Posterior cingulate gyrus (tissue), 11 donors: ENCODE measurements around the gene EPG5.
"Not testable (repeated sequence)": the region's sequence is repeated elsewhere in the genome, so short reads cannot be mapped to it uniquely, and the experiment has no call there.

Source experiments
- DNase-seq, 10 donors: peaks; one replicate each; pipeline versions ENCODE4 v3.0.0 to v3.0.0-alpha.2; 2020 to 2021; ENCODE audit warnings: mixed read lengths in 3 of 10
- intact Hi-C: fragments of 100-400 bp; cut with DNase I; formaldehyde crosslinking; loops from one replicate; pipeline ENCODE4 v1.15.1; 2023

EPG5 gene

GRCh38 chr18:45841060-45841764 lies 125.9 kb downstream of the EPG5 start:
- intact Hi-C loops: no loop called here
- peak in 3 of 10 donors; percentile 60 to 70 (median 69) for DNase-seq

DNA sequence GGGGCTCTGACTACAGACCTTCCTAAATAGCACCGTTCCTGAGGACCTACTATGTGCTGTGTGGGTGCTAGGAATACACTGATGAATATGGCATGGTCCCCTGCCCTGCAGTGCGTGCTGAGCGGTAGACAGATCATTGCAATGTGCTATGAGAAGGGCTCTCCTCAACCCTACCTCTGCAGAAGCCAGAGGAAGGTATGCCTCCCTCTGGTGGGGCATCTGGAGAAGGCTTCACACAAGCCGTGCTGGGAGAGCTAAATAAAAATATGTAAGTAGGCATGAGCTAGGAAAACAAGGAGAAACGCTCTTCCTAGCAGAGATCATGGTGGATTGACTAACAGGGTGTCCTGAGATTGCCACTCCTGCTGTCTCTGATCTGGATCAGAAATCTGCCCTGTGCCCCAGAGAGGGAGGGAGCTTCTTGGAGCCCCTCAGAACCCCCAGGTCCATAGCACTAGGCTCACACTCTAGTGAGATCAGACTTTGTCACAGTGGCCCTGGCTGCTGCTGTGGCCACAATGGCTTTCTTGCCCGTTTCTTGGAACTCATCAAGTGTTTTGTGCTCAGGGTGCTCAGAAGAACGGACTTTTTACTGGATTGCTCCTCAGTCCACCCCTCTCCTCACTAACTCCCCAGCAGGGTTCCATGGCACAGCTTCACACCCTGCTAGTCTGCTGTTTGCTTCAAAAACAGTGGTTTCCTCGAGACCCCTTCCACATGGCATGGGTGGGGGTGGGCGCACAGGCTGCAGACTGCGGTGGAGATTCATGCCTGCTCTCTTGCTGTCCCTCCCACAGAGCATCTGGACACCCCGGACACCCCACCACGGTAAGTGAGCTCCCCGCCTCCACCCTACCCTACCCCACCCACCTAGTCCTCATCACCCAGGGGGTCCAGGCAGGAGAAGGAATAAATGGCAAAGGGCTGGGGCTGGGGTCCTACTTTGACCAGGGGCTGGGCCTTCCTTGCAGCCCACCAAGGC lies 127.4 kb downstream of the EPG5 start:
- DNase-seq: peak in 1 of 10 donors; percentile 59
- intact Hi-C loops: no loop called here

DNA sequence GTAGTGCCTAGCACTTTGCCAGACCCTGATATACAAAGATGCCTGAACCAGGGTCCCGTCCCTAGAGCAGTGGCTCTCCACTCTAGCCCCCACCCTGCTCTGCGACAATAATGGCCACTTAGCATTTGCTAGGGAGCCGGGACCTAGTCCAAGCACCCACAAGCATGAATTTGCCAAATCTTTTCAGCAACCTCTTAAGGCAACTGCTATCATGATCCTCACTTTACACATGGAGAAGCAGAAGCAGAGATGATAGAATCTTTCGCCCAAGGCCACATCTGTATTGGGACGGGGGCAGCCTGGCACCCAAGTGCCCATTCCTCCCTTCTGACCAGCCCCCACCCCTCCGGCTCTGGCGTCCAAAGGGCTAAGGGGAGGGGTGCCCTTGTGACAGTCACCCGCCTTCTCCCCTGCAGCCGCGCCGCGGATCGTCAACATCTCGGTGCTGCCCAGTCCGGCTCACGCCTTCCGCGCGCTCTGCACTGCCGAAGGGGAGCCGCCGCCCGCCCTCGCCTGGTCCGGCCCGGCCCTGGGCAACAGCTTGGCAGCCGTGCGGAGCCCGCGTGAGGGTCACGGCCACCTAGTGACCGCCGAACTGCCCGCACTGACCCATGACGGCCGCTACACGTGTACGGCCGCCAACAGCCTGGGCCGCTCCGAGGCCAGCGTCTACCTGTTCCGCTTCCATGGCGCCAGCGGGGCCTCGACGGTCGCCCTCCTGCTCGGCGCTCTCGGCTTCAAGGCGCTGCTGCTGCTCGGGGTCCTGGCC lies 128.6 kb downstream of the EPG5 start:
- peak in 4 of 10 donors; percentile 37 to 88 (median 76) for DNase-seq
- intact Hi-C loops: no loop called here

GRCh38 chr18:45837283-45838070 lies 129.7 kb downstream of the EPG5 start:
- peak in 4 of 10 donors; percentile 26 to 82 (median 66) for DNase-seq
- intact Hi-C loops: no loop called here

DNA sequence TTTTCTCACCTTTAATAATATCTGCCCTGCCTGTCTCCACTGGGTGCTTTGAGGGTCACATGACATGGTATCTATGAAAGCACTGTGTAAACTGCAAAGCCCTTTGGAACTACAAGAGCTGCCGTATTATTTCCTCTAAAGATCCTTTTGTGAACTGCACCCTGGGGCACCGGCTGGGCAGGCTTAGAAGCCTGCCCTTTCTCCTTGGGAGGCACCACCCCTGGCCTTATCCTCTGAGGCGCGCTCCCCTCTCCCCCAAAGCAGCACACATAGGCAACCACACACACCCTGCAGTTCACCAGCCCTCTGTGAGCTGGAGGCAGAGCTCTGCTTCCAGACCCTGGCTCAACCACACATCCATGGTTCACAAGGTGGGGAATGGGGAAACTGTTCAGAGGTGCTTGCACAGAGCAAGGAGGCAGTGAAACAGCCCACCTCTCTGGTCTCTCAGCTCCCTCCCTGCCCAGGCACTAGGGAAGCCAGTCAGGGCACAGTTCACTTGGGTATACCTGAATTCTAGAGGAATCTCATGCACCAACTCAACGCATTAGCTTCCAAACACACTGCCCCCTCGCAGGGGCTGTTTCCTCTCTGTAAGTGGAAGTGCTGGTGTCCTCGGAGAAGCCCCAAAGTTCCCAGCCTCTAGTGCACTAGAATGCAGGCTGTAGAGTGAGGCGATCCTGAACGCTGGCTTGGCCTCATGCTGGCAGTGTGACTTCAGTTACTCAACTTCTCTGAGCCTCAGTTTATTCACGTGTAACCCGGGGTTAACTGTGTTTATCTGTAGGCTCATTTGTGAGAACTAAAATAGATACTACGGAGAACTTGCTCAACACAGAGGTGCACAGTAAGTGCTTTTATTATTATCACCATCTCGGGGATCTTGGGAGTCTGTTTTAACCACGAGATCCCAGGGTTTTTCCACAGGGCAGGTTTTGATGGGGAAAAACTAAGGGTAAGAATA lies 130.6 kb downstream of the EPG5 start:
- intact Hi-C loops: no loop called here

GRCh38 chr18:45835057-45835636 lies 132.0 kb downstream of the EPG5 start:
- no peak for DNase-seq
- intact Hi-C loops: no loop called here

More for the DNA sequence above, 130.6 kb downstream of the EPG5 start:
- peak in 2 of 10 donors; percentile 12 to 66 for DNase-seq

DNA sequence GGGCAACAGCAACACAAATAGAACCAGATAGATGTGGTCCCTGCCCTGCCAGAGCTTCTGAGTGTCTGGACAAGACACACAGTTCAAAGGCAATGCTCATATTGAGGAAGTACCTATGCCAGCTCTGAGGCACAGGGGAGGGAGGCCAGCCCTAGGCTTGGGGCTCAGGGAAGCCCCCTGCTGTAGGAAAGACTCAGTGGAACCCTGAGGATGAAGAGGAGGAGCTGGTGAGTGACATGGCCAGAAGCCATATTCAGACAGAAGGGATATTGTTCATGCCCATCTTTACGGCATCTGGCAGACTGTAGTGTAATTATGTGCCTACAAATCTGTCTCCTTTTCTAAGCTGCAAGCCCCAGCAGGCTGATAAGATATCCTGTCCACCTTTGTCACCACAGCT lies 132.8 kb downstream of the EPG5 start:
- intact Hi-C loops: no loop called here
- peak in 1 of 10 donors; percentile 18 for DNase-seq

- no peak for DNase-seq
Observed at GRCh38 chr18:45833846-45834245, 133.3 kb downstream of the EPG5 start.

GRCh38 chr18:45830917-45831316 lies 136.2 kb downstream of the EPG5 start:
- intact Hi-C loops: no loop called here
- peak in 1 of 10 donors; percentile 67 for DNase-seq

More at GRCh38 chr18:45833846-45834245, 133.3 kb downstream of the EPG5 start:
- intact Hi-C loops: no loop called here

DNA sequence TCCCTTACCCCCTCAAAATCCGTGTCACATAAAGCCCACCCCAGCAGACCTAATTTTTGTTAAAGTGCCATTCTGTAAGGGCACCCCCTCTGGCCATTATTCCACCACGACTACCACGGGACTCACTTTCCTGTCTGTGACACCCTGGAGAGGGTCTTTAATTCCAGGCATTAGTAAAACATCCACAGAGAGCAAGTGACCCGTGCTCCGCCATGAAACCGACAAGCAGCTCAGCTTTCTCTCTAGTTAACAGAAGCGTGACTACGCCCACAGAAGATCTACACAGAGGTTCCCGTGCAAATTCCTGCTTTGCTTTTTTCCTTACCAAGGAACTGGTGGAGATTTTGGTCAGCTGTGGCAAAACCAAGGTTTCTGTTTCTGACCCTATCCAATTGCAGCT lies 137.3 kb downstream of the EPG5 start:
- intact Hi-C loops: no loop called here
- DNase-seq: no peak

GRCh38 chr18:45828917-45829811 lies 138.0 kb downstream of the EPG5 start:
- peak in 1 of 10 donors; percentile 75 for DNase-seq
- intact Hi-C loops: no loop called here

- DNase-seq, intact Hi-C loops: not testable (repeated sequence)
Observed at GRCh38 chr18:45826716-45827115, 140.4 kb downstream of the EPG5 start.

GRCh38 chr18:45826084-45826483 lies 141.0 kb downstream of the EPG5 start:
- DNase-seq: no peak
- intact Hi-C loops: no loop called here

DNA sequence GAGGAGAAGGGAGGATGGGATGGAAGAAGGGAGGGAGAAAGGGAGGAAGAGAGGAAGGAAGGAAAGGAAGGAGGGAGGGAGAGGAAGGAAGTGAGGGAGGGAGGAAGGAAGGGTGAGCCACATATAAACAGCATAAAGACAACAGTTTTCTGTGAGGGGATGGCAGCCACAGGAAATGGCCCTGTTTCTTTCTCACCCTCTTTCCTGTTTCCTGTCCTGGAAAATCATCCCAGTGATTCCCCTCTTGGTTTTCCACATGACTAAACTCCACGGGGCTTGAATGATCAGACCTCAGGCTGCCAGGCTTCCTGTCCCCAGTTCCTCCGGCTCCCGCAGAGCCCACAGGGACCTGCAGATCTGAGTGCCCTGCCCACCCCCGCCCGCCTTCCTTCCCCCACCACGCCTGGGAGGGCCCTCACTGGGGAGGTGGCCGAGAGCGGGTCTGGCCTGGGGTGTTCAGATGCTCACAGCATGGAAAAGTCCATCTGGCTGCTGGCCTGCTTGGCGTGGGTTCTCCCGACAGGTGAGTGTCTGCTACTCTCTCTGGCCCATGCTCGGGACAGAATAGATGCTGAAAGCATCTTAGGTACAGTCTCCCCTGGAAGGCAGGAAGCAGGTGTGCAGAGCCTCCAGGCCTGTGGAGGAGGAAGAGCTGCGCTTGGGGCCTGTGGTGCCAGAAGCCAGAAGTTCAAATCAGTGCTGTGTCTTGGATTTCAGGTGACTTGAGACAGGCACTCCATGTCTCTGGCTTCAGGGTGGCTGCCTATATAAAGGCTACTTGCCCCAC lies 141.7 kb downstream of the EPG5 start, which contains the start of gene SIGLEC15:
SIGLEC15 (plus strand) TSS at position 418 of the 787 bp plus-strand sequence; CDS start at position 472, 54 bp downstream.
- intact Hi-C loops: no loop called here
- no peak for DNase-seq

- no peak for DNase-seq
- intact Hi-C loops: no loop called here
Observed at GRCh38 chr18:45821711-45822110, 145.4 kb downstream of the EPG5 start.

- no peak for DNase-seq
- intact Hi-C loops: no loop called here
Observed at GRCh38 chr18:45821026-45821425, 146.1 kb downstream of the EPG5 start.
